Kidney epithelial cell (primary cell): ENCODE results near the gene TRIM38. TPM values are rescaled to one million over a fixed set of nuclear protein-coding genes. Genes with fewer than 3 reads are reported as not detected.
"Not testable (repeated sequence)": the region's sequence is repeated elsewhere in the genome, so short reads cannot be mapped to it uniquely, and the experiment has no call there.

Experiments used
- DNase-seq: peaks from one replicate; pipeline ENCODE4 v3.0.0-alpha.2; 2010; ENCODE audit warnings: low read depth
- H3K27me3 ChIP-seq: 2 replicates; pipeline ENCODE4 v1.6.0; 2011; ENCODE audit warnings: low read length; ENCODE audit not compliant: control insufficient read depth, insufficient read depth
- H3K36me3 ChIP-seq: 2 replicates; pipeline ENCODE4 v1.5.1; 2011; ENCODE audit warnings: low read length; ENCODE audit not compliant: control insufficient read depth, insufficient read depth
- H3K4me3 ChIP-seq: 2 replicates; pipeline ENCODE4 v1.5.1; 2011; ENCODE audit warnings: low read depth, mild to moderate bottlenecking, control low read depth, low read length
- total RNA-seq: library from RNA; depleted of rRNA; stranded (reverse); fragments of >200 nt; gene quantifications from 2 replicates; pipeline ENCODE4 v1.2.3, GENCODE V29; 2015
- TF ChIP-seq, protein P1 (sequence below): IDR thresholded peaks from 2 replicates; pipeline ENCODE4 v1.5.1; 2011; ENCODE audit warnings: mild to moderate bottlenecking, moderate library complexity, low read length, control low read depth, inconsistent platforms; ENCODE audit not compliant: insufficient read depth, poor library complexity, severe bottlenecking

Gene TRIM38
- total RNA-seq, 1 donor from 2014 or later, result 4.5 TPM

DNA sequence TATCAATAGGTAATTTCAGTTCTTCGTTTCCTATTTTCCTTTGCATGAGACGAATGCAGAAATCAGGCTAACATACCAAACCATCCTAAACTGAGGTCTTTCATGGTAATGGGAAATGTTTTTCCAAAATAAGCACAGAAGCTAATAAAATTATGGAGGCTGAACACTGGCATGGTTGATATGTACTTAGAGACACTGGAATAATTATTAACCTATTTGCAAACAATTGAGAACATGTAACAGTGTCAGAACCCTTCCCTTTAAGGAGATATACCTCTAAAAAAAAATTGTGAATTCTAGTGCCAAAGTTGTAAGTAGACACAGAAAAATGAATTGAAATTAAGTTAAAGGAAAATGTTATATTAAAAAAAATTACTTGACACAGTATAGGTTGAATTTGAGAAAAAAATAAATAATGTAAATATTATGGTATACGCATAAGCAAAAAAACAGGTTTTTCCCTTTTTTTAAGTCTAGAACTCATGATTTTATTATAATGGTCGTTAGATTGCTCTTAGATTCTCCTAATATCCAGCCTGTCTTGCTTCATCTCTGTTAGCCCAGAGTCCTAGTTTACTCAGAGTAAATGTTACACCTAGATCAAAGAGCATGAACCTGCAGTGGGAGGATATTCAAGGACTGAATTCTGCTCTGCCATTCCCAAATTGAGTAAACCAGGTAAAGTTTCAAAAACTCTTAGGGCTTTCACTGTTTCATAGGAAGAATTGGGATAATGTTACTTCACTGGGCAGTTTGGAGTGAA lies 33.9 kb upstream of the TRIM38 start:
- no peak overlapping the region for H3K4me3 ChIP-seq
- TF ChIP-seq, protein P1, sequence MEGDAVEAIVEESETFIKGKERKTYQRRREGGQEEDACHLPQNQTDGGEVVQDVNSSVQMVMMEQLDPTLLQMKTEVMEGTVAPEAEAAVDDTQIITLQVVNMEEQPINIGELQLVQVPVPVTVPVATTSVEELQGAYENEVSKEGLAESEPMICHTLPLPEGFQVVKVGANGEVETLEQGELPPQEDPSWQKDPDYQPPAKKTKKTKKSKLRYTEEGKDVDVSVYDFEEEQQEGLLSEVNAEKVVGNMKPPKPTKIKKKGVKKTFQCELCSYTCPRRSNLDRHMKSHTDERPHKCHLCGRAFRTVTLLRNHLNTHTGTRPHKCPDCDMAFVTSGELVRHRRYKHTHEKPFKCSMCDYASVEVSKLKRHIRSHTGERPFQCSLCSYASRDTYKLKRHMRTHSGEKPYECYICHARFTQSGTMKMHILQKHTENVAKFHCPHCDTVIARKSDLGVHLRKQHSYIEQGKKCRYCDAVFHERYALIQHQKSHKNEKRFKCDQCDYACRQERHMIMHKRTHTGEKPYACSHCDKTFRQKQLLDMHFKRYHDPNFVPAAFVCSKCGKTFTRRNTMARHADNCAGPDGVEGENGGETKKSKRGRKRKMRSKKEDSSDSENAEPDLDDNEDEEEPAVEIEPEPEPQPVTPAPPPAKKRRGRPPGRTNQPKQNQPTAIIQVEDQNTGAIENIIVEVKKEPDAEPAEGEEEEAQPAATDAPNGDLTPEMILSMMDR, result no peak
- DNase-seq, result no peak
- H3K36me3 ChIP-seq, result no peaks in the 10 kb centered on the region
- no peaks in the 10 kb centered on the region for H3K27me3 ChIP-seq

DNA sequence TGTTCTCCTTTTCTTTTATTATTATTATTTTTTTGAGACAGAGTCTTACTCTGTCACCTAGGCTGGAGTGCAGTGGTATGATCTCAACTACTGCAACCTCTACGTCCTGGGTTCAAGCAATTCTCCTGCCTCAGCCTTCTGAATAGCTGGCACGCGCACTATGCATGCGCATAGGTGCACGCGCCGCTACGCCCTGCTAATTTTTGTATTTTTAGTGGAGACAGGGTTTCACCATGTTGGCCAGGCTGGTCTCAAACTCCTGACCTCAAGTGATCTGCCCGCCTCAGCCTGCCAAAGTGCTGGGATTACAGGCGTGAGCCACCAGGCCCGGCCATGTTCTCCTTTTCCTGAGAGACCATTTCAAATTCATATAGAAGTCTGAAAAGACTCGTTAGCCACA lies 32.8 kb upstream of the TRIM38 start:
- H3K36me3 ChIP-seq, DNase-seq, H3K27me3 ChIP-seq, H3K4me3 ChIP-seq: not testable (repeated sequence)

DNA sequence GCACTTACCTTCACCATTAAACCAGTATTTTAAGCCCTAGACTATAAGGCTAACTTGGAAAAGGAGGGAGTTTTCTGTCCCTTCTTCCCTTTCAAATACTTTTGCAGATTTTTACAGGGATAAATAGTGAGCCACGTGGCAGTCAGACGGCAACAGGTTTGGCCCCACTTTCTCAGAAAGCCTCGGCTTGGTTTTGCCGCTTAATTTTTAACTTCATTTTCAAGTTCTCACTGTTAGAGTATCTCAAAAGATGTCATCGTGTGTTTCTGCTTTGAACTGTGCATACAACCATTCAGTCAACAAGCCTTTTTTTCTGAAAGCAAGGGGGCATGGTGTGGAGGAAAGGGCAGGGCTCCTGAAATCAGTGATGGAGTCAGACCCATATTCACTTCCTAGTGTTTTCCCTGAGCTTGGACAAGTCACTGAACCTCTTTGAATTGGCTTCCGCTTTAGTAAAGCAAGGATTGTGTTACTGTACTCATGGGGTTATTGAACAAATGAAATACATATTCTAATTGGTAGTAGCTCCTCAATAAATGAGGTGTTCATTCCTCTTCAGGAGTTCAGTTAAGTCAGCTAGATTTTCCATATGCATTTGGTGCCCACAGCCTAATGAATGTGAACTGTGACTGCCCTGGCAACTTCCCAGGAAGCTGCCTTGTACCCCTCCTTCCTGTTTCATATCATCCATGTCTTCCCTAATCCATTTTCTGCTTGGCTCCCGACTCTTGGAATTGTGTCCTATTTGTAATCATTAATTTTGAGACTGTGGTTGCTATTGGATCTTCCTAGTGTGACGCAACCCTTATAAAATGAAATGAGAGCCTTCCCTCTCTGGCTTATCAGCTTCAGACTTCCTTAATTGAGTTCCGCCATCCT lies 31.8 kb upstream of the TRIM38 start, which contains the start of gene SLC17A2:
SLC17A2 (minus strand) TSS at position 160 of the 879 bp plus-strand sequence. CDS start 4,895 bp downstream, outside the sequence.
- H3K36me3 ChIP-seq, result no peaks in the 10 kb centered on the region
- no peak for DNase-seq
- no peaks in the 10 kb centered on the region for H3K27me3 ChIP-seq
- no peak within 1 kb of the TSS for H3K4me3 ChIP-seq
- TF ChIP-seq, protein P1, result no peak

DNA sequence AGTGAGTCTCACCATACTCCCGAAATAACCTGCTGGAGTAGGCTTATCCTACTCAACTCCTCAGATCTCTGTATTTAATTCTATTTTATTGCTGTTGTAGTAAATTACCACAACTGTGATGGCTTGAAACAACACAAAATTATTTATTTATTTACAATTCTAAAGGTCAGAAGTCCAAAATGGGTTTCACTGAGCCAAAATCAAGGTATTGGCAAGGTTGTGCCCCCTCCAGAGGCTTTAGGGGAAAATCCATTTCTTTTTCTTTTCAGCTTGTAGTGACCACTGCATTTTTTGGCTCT lies 31.2 kb upstream of the TRIM38 start:
- Histone ChIP-seq H3K36me3 (no peaks in the 10 kb centered on the region), H3K27me3 (no peaks in the 10 kb centered on the region), H3K4me3 (no peak overlapping the region)
- TF ChIP-seq, protein P1, result no peak
- DNase-seq, result no peak

DNA sequence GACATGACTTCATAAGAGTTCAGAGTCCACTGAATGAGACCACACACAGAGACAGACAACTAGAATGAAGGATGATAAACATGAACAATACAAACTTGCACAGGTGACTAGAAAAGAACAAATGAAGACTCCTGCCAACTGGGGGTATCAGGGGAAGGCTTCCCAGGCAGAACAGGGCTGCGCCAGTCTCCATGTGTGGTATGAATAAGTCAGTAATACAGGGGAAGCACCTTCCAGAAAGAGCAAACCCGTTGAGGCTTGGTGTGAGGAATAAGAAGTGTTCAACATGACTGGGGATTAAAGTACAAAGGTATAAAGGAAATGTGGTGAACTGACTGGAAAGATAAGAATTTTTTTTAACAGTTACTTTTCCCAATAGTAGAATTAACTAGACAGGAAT lies 28.4 kb upstream of the TRIM38 start:
- H3K36me3 ChIP-seq, result no peaks in the 10 kb centered on the region
- TF ChIP-seq, protein P1, result no peak
- no peak overlapping the region for H3K4me3 ChIP-seq
- DNase-seq, result no peak
- H3K27me3 ChIP-seq, result no peaks in the 10 kb centered on the region

DNA sequence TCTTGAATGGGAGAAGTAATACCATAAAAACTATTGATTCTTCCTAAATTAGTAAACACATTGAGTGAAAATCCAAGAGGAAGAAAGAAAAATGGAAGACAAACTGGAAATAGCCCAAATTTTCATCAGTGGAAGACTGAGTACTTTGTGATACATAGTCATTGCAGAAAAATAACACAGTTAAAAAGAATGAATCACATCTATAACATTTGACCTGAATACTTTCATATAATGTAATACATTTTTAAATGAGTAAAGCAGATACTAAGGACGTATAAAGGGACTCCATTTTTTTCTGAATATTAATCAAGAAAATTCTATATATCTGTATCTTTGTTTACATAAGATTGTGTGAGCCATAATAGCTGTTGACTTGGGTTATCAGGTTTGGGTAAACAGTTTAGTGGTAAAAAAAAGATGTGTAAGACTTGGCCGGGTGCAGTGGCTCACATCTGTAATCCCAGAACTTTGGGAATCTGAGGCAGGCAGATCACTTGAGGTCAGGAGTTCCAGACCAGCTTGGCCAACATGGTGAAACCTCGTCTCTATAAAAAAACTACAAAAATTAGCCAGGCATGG lies 27.8 kb upstream of the TRIM38 start:
- TF ChIP-seq, protein P1, result no peak
- Histone ChIP-seq H3K36me3 (no peaks in the 10 kb centered on the region), H3K4me3 (no peak overlapping the region), H3K27me3 (no peaks in the 10 kb centered on the region)
- no peak for DNase-seq
